Activated CD4-positive, alpha-beta T cell treated with anti-CD3 and anti-CD28 coated beads for 36 hours (primary cell): ENCODE measurements around the gene ARMS2. TPM values are rescaled to one million over a fixed set of nuclear protein-coding genes. Genes with fewer than 3 reads are reported as not detected.

ENCODE experiments used
- ATAC-seq: fragments of 200-7000 bp; cut with Tn5 transposase; one replicate; pipeline ENCODE4 v1.10.0; 2021; ENCODE audit warnings: mild to moderate bottlenecking, moderate library complexity
- CTCF ChIA-PET: fragments of 350-600 bp; sonication (Branson Sonifier 250); formaldehyde crosslinking; loops from one replicate; lab custom pipeline; 2021; ENCODE audit warnings: antibody characterized with exemption; lab: Charles Lee
- POLR2A ChIA-PET: fragments of 350-600 bp; sonication (Branson Sonifier 250); formaldehyde crosslinking; loops from one replicate; lab custom pipeline; 2021; ENCODE audit warnings: antibody characterized with exemption, inconsistent platforms; lab: Charles Lee
- DNase-seq: peaks from one replicate; pipeline ENCODE4 v3.0.0-alpha.2; 2020
- H3K27ac Mint-ChIP-seq: one replicate; pipeline ENCODE4 v1.8.0; 2021; ENCODE audit warnings: mixed read lengths
- H3K27me3 Mint-ChIP-seq: one replicate; pipeline ENCODE4 v1.8.0; 2021; ENCODE audit warnings: mixed read lengths
- H3K36me3 Mint-ChIP-seq: one replicate; pipeline ENCODE4 v1.8.0; 2021; ENCODE audit warnings: low read depth, mixed read lengths
- H3K4me1 Mint-ChIP-seq: one replicate; pipeline ENCODE4 v1.8.0; 2021; ENCODE audit warnings: mixed read lengths
- H3K4me3 Mint-ChIP-seq: one replicate; pipeline ENCODE4 v1.8.0; 2021; ENCODE audit warnings: mild to moderate bottlenecking, moderate library complexity, mixed read lengths
- H3K9me3 Mint-ChIP-seq: one replicate; pipeline ENCODE4 v1.8.0; 2021; ENCODE audit warnings: low read depth, mixed read lengths
- intact Hi-C, 2 experiments: fragments of 100-400 bp; cut with DNase I in 1 of 2; cut with micrococcal nuclease in 1 of 2; formaldehyde crosslinking; loops; one replicate each; pipeline versions ENCODE4 v1.14.2 to v1.15.1; 2022 to 2024; cut with DNase I, micrococcal nuclease
- total RNA-seq, 2 experiments: library from RNA; stranded (reverse); gene quantifications; one replicate each; pipeline ENCODE4 v1.2.3, GENCODE V29; 2021

Gene ARMS2
- total RNA-seq, 2 experiments from 2014 or later = not detected

DNA sequence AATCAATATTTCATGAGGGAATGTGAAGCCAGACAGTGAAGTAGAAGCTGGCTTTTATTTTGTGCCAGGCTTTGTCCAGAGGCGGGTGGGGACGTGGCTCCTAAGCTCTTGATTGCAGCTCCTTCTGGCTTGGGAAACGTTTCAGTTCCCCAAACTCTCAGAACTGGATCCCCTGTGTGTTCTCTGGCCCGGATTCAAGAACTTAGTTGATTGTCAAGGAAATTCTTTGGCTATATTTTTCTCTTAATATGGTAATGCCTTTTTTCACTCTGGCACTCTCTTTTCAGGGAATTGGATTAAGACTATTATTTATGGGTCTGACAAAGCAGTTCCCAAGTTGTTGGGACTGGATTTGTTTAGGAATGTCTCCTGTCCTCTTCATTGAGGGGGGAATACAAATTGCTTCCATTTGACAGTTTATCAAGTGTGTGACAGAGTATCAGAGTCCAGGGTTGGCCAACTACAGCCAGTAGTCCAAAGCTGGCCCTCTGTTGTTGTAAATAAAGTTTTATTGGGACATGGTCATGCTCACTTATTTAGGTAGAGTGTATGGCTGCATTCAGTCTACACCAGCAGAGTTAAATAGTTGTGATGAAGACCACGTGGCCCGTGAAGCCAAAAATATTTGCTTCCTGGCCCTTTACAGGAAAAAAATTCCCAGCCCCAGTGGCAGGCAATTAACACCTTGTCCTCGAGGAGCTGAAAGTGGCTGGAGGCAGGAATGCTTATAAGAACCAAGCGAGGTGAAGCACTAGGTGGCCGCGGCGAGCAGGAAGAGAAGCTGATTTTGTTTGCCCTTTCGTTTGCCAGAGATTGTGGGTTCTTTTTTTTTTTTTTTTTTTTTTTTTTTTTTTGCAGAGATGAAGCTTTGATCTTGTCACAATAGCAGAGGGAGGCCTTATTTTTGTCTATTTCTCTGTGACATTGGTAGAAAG is 41.2 kb downstream of the ARMS2 start:
- H3K27me3 Mint-ChIP-seq = no peaks in the 10 kb centered on the region
- no peaks in the 10 kb centered on the region for H3K9me3 Mint-ChIP-seq
- CTCF ChIA-PET = interaction anchor here (0.8 to 1.4 kb wide), 6 partner anchors 13 to 1543 kb away, joined by 3 to 4 read pairs (median 3); no protein-coding TSS in a partner anchor
- intact Hi-C loops = no loop called here
- no peak for ATAC-seq
- DNase-seq = no peak
- H3K4me3 Mint-ChIP-seq = no peak overlapping the region
- POLR2A ChIA-PET = no interaction called here
- peaks cover 20% of the 10 kb centered on the region for H3K4me1 Mint-ChIP-seq
- H3K36me3 Mint-ChIP-seq = no peaks in the 10 kb centered on the region
- H3K27ac Mint-ChIP-seq = no peak overlapping the region

DNA sequence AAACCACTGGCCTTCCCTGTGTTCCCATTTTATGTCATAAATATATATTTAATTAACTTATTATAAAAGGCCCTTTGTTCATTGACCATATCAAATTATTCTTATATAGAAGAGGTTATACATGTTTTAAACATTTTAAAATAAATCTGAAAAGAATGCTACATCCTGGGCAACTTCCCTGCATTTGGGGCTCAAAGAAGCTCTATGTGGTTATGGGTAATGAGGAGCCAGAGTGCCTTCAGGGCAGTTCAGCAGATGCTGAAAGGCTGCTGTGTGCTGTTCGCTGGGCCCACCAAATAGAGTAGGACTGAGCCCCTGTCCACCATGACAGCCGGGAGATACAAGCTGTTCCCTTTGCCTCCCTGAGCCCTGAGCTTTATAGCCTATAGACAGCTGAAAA is 42.8 kb downstream of the ARMS2 start:
- Mint-ChIP-seq H3K9me3 (no peaks in the 10 kb centered on the region), H3K4me3 (no peak overlapping the region), H3K4me1 (peaks cover 6% of the 10 kb centered on the region), H3K36me3 (no peaks in the 10 kb centered on the region), H3K27ac (no peak overlapping the region), H3K27me3 (no peaks in the 10 kb centered on the region)
- ChIA-PET POLR2A (no interaction called here), CTCF (interaction anchor here (0.7 to 1.4 kb wide), 4 partner anchors 8 to 230 kb away, joined by 3 to 4 read pairs (median 4); no protein-coding TSS in a partner anchor)
- ATAC-seq = no peak
- DNase-seq = no peak
- intact Hi-C loops = no loop called here

DNA sequence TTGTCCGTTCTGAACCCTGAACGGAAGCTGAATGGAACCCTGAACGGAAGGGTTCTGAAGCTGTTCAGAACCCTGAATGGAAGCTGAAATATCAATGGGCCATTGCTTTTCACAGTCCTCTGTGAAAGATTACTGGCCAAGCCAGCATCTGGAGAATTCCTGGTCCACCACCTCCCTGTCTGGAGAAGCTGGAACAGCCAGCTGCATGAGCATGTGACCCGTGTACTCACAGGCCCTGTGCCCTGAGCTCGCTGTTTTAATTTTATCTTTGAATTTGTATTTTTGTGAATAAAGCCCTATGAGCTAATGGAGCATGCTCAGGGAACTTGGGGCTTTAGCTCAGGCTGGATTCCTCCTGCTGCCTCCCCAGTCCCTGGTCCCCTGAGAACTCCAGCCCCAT is 44.1 kb downstream of the ARMS2 start:
- no peaks in the 10 kb centered on the region for H3K27me3 Mint-ChIP-seq
- H3K9me3 Mint-ChIP-seq = no peaks in the 10 kb centered on the region
- H3K4me3 Mint-ChIP-seq = no peak overlapping the region
- ChIA-PET POLR2A (no interaction called here), CTCF (interaction anchor here (0.7 kb wide), 1 partner anchor 60 kb away, joined by 3 read pairs; no protein-coding TSS in a partner anchor)
- DNase-seq = no peak
- peaks cover 6% of the 10 kb centered on the region for H3K4me1 Mint-ChIP-seq
- intact Hi-C loops = no loop called here
- no peaks in the 10 kb centered on the region for H3K36me3 Mint-ChIP-seq
- no peak for ATAC-seq
- H3K27ac Mint-ChIP-seq = no peak overlapping the region

GRCh38 chr10:122499012-122499411 is 44.6 kb downstream of the ARMS2 start:
- intact Hi-C loops = no loop called here
- POLR2A ChIA-PET = no interaction called here
- CTCF ChIA-PET = no interaction called here
- DNase-seq = no peak
- no peak for ATAC-seq
- Mint-ChIP-seq H3K36me3 (no peaks in the 10 kb centered on the region), H3K27ac (no peak overlapping the region), H3K4me1 (peaks cover 6% of the 10 kb centered on the region), H3K9me3 (no peaks in the 10 kb centered on the region), H3K27me3 (no peaks in the 10 kb centered on the region), H3K4me3 (no peak overlapping the region)

DNA sequence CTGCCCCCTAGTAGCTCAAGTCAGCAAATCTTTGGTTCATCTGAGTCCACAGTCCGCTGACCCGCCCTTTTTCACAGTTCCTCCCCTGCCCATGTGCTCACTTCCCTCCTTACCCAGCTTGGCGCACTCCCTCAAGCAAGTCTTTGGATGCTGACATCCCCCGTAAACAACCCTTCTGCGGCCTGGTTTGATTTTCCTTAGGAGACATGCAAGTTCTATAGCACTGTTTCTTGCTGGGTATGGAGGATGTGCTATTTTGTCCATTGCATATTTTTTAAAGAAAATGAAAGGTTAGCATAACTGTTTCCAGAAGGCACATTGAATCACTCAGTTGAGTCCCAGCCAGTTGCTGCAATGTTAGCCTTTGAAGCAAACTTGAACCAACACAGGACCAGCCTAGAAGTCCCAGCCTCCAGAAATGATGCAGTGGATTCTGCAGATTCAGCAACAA is 45.1 kb downstream of the ARMS2 start:
- ChIA-PET POLR2A (no interaction called here), CTCF (no interaction called here)
- H3K27ac Mint-ChIP-seq = no peak overlapping the region
- H3K36me3 Mint-ChIP-seq = no peaks in the 10 kb centered on the region
- H3K27me3 Mint-ChIP-seq = no peaks in the 10 kb centered on the region
- H3K4me1 Mint-ChIP-seq = peaks cover 6% of the 10 kb centered on the region
- no peak overlapping the region for H3K4me3 Mint-ChIP-seq
- intact Hi-C loops = no loop called here
- no peaks in the 10 kb centered on the region for H3K9me3 Mint-ChIP-seq
- ATAC-seq (no peak), DNase-seq (no peak)

DNA sequence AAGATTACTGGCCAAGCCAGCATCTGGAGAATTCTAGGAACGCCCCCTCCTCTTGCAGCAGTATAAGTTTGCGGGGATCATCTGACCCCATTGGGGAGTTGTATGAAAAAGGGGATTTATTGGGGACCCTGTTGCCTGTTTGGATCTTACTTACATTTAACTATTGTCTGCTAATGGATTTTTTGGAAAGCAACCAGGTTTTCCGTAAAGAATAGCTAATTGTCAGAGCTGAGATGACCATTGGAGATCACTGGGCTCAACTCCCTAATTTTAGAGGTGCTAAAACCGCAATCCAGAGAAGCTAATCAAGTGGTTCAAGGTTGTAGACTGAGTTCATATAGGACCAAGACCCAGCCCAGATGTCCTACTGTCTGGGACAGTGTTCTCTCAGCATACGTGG is 45.7 kb downstream of the ARMS2 start:
- Mint-ChIP-seq H3K4me3 (no peak overlapping the region), H3K27ac (no peak overlapping the region), H3K36me3 (no peaks in the 10 kb centered on the region), H3K9me3 (no peaks in the 10 kb centered on the region), H3K27me3 (no peaks in the 10 kb centered on the region), H3K4me1 (peaks cover 6% of the 10 kb centered on the region)
- ChIA-PET CTCF (no interaction called here), POLR2A (no interaction called here)
- intact Hi-C loops = no loop called here
- DNase-seq = no peak
- ATAC-seq = no peak

- Mint-ChIP-seq H3K4me1 (peaks cover 6% of the 10 kb centered on the region), H3K27ac (no peak overlapping the region), H3K27me3 (no peaks in the 10 kb centered on the region), H3K4me3 (no peak overlapping the region), H3K9me3 (no peaks in the 10 kb centered on the region), H3K36me3 (no peaks in the 10 kb centered on the region)
- ATAC-seq = no peak
- intact Hi-C loops = no loop called here
- DNase-seq = no peak
- ChIA-PET POLR2A (no interaction called here), CTCF (no interaction called here)
Measured at GRCh38 chr10:122500726-122501125, 46.3 kb downstream of the ARMS2 start.

DNA sequence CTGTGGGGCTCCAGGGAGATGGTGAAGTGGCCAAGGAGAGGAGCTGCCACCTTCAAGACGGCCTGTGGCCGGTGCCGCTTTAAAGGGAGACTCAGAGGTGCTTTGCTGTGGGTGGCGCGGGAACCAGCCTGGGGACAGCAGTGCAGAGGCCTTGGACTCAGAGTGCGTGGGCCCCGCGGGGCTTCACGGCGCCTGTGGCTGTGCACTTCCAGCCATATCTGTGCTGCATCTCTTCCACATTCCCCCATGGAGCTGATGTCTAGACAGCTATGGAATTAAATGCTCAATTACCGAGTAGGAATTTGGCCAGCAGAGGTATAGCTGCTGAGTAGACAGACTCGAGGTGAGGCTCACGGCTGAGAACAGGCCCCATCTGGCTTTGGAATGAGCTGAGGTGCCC is 48.6 kb downstream of the ARMS2 start:
- ChIA-PET POLR2A (no interaction called here), CTCF (interaction anchor here (0.9 kb wide), 1 partner anchor 13 kb away, joined by 3 read pairs; no protein-coding TSS in a partner anchor)
- H3K9me3 Mint-ChIP-seq = no peaks in the 10 kb centered on the region
- intact Hi-C loops = no loop called here
- no peak overlapping the region for H3K4me3 Mint-ChIP-seq
- H3K4me1 Mint-ChIP-seq = no peaks in the 10 kb centered on the region
- no peaks in the 10 kb centered on the region for H3K27me3 Mint-ChIP-seq
- DNase-seq (no peak), ATAC-seq (no peak)
- no peak overlapping the region for H3K27ac Mint-ChIP-seq
- no peaks in the 10 kb centered on the region for H3K36me3 Mint-ChIP-seq

DNA sequence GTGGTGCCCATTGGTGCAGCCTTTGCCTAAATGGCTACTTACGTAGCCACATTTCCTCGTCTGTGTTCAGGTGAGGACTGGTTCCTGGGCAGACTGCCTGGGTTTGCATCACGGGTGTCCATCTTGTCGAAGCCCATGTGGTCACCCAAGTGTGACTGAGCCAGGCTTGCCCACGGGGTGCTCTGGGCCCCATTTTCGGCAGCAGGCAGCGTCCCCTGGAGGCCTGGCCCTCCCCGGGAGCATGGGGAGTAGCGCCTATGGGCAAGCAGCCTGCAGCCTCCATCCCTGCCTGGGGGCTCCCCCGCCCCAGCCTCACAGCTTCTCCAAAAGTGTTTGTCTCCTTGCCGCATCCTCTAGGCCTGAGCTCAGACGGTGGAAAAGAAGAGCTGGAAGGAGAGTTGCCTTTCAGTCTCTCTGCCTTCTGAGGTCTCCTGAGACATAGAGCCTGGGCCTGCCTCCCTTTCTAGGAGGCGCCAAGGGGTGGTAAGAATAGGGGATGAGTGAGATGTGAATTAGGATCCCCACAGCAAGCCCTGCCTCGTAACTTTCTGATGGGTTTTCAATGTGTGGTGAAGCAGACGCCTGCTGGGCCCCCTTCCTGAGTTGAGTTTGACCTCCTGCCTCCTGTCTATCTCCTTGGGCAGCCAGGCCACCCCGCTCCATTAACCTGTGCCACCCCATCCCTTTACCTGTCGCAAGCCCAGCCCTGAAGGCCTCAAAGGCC is 49.6 kb downstream of the ARMS2 start:
- Mint-ChIP-seq H3K4me3 (no peak overlapping the region), H3K27me3 (no peaks in the 10 kb centered on the region), H3K27ac (no peak overlapping the region), H3K9me3 (no peaks in the 10 kb centered on the region), H3K36me3 (no peaks in the 10 kb centered on the region), H3K4me1 (no peaks in the 10 kb centered on the region)
- no peak for ATAC-seq
- ChIA-PET POLR2A (no interaction called here), CTCF (interaction anchor here (0.9 kb wide), 1 partner anchor 14 kb away, joined by 3 read pairs; no protein-coding TSS in a partner anchor)
- no peak for DNase-seq
- intact Hi-C loops = no loop called here

- Mint-ChIP-seq H3K4me1 (no peaks in the 10 kb centered on the region), H3K4me3 (no peak overlapping the region), H3K27ac (no peak overlapping the region), H3K9me3 (no peaks in the 10 kb centered on the region), H3K27me3 (no peaks in the 10 kb centered on the region), H3K36me3 (no peaks in the 10 kb centered on the region)
- CTCF ChIA-PET = no interaction called here
- intact Hi-C loops = no loop called here
- no peak for DNase-seq
- POLR2A ChIA-PET = no interaction called here
- ATAC-seq = no peak
Measured at GRCh38 chr10:122504610-122504950, 50.1 kb downstream of the ARMS2 start.

DNA sequence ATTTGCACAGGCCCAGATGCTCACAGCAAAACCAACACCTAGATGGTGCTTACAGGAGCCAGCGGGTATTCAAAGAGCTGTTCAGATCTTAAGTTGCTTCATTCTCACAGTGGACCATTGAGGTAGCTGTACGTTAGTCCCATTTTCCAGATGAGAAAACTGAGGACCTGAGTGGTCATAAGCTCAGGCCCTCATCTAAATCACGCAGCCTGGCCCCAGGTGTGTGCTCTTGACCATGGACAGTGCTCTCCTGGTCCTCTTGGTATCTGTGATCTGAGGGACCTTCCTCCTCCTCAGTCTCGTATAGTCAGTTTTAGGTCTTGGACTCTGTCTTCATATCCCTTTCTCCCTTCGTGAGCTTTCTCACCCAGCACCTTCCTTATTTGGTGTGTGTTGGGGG is 50.6 kb downstream of the ARMS2 start:
- ChIA-PET CTCF (interaction anchor here (0.6 to 1.0 kb wide), 2 partner anchors 8 to 194 kb away, joined by 3 to 4 read pairs; no protein-coding TSS in a partner anchor), POLR2A (no interaction called here)
- DNase-seq = no peak
- no peaks in the 10 kb centered on the region for H3K9me3 Mint-ChIP-seq
- intact Hi-C loops = no loop called here
- no peak overlapping the region for H3K4me3 Mint-ChIP-seq
- no peaks in the 10 kb centered on the region for H3K36me3 Mint-ChIP-seq
- H3K27ac Mint-ChIP-seq = no peak overlapping the region
- H3K27me3 Mint-ChIP-seq = no peaks in the 10 kb centered on the region
- no peaks in the 10 kb centered on the region for H3K4me1 Mint-ChIP-seq
- ATAC-seq = no peak
